GM19455 (cell line): ENCODE data around the gene LLGL2.
"Not testable (repeated sequence)": the region's sequence is repeated elsewhere in the genome, so short reads cannot be mapped to it uniquely, and the experiment has no call there.

ENCODE experiments used
- ATAC-seq: cut with Tn5 transposase; IDR thresholded peaks from one replicate; pipeline ENCODE4 v1.9.1; 2021; ENCODE audit not compliant: unreplicated experiment

The LLGL2 gene

DNA sequence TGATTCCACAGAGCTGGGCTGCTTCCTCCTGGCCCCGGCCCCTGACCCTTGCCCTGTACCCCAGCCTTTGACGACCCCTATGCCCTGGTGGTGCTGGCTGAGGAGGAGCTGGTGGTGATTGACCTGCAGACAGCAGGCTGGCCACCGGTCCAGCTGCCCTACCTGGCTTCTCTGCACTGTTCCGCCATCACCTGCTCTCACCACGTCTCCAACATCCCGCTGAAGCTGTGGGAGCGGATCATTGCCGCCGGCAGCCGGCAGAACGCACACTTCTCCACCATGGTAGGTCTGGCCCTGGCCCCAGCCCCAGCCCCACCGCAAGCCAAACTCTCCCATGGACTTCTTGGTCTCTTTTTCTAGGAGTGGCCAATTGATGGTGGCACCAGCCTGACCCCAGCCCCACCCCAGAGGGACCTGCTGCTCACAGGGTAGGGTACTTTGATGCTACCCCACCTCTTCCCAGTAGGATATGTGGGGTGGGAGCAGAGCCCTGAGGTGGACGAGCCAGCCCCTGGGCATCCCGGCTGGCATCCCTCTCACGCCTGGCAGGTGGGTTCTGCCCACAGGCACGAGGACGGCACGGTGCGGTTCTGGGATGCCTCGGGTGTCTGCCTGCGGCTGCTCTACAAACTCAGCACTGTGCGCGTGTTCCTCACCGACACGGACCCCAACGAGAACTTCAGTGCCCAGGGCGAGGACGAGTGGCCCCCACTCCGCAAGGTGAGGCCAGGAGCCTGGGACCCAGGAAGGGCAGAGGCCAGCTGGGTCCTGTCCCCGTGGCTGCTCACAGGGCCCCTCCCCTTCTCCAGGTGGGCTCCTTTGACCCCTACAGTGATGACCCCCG lies 43.1 kb downstream of the LLGL2 start:
- ATAC-seq: no peak

GRCh38 chr17:75570034-75570676 lies 44.7 kb downstream of the LLGL2 start:
- no peak for ATAC-seq

DNA sequence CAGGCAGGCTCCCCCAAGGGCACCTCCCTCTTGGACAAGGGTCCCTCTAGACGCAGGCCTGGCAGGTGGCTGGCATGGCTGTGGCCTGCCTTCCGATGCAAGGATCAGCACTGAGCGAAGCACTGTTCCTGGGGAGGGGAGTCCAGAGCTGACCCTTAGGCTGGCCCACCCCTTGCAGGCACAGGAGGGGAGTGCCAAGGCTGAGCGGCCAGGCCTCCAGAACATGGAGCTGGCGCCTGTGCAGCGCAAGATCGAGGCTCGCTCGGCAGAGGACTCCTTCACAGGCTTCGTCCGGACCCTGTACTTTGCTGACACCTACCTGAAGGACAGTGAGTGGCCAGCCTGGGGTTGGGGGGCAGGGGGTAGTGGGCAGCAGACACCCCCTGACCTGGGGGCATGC lies 45.3 kb downstream of the LLGL2 start:
- ATAC-seq: no peak

GRCh38 chr17:75571197-75571884 lies 45.8 kb downstream of the LLGL2 start:
- ATAC-seq: no peak

GRCh38 chr17:75571885-75572215 lies 46.4 kb downstream of the LLGL2 start:
- ATAC-seq: no peak

- no peak for ATAC-seq
These were observed 47.4 kb downstream of the LLGL2 start for GRCh38 chr17:75572713-75573539.

GRCh38 chr17:75573540-75573957 lies 48.1 kb downstream of the LLGL2 start:
- ATAC-seq: no peak

DNA sequence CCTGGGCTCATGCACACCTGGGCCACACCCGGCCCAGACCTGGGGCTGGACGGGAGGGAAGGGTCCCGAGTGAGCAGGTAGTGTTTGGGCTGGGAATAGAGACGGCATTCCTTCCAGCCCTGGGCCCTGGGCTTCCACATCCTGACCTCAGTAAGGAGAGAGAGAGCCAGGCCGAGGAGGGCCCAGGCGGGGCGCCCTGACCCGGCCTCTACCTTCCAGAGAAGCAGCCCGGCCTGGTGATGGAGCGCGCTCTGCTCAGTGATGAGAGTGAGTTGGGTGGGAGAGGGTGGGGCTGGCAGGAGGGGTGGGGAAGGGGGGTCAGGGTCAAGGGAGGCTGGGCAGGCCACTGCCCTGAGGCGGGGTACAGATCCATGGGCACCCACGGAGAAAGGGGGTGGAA lies 48.5 kb downstream of the LLGL2 start:
- no peak for ATAC-seq

DNA sequence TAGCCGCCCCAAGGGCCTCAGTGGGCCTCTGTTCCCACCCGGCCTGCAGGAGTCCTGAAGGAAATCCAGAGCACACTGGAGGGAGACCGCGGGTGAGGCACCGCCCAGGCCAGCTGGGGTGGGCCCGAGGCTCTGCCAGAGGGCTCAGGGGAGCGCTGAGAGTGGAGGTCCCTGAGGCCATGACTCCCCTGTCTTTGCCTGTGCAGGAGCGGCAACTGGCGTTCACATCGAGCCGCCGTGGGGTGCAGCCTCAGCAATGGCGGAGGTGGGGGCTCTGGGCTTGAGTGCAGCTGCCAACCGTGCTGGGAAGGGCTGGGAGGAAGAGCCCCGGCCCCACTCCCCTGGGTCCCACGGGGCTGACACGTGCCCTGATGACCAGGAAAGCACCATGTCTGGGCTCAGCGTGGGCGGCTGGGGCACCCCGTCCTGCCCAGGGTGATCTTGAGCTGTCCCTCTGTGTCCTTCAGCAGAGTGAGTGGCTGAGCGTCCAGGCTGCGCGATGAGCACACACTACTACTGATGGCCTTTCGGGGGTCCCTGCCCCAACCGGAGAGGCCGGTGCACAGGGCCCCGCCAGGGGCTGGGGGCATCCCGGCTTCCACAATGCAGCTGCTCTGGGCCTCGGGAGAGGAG lies 49.0 kb downstream of the LLGL2 start:
- no peak for ATAC-seq

DNA sequence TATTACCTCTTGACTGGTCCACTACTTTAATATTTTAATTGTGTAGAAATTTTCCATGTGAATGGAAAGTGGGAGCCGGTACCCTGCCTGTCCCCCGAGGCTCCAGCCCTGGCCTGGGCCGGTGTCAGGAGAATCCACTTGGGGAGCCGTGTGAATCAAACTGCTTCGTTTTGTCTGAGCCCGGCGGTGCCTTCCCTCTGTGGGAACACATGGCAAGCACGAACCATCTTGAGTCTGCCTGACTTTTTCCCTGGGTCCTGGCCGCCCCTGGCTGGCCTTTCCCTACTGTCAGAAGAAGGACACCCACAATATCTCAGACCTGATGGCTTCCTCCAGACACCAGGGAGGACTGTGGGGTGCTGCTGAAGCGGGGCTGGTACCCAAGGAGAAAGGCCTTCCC lies 49.7 kb downstream of the LLGL2 start:
- ATAC-seq: no peak

GRCh38 chr17:75575728-75576127 lies 50.2 kb downstream of the LLGL2 start:
- no peak for ATAC-seq

DNA sequence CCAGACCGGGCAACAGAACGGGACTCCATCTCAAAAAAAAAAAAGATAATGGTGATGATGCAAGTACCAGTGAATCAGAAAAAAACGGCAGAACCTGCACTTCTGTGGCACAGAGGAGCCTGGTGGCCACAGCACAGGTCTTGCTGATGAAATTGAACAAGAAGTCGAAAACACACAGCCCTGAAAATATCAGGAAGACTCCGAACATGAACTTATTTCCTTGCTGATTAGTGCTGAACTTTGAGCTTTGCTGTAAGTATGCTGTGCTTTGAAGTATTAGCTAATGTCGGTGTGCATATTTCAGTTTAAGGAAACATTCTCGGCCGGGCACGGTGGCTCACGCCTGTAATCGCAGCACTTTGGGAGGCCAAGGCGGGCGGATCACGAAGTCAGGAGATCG lies 51.2 kb downstream of the LLGL2 start:
- ATAC-seq: no peak

DNA sequence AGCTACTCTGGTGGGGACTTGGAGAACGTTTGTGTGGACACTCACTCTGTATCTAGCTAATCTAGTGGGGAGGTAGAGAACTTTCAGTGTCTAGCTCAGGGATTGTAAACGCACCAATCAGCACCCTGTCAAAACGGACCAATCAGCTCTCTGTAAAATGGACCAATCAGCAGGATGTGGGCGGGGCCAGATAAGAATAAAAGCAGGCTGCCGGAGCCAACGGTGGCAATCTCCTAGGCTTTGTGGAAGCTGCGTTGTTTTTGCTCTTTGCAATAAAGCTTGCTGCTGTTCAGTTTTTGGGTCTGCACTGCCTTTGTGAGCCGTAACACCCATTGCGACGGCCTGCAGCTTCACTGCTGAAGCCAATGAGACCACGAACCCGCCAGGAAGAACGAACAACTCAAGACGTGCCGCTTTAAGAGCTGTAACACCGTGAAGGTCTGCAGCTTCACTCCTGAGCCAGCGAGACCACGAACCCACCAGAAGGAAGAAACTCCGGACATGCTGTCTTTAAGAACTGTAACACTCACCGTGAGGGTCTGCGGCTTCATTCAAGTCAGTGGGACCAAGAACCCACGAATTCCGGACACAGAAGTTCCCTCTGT lies 55.7 kb downstream of the LLGL2 start:
- not testable (repeated sequence) for ATAC-seq

- not testable (repeated sequence) for ATAC-seq
These were observed 57.7 kb downstream of the LLGL2 start for GRCh38 chr17:75583197-75583596.

DNA sequence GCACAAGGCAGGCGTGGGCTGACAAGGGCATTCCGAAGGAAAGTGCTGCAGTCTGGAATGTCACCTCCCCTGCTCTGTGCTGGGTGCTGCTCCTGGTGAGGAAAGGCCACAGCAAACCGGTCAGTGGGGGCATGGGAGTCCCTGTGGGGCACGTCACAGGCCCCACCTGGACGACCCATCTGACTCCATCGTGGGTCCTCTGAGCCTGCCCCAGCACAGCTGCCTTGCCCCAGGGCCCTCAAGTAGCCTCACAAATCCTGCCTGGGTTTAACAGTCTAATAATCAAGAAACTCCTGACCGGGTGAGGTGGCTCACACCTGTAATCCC lies 59.3 kb downstream of the LLGL2 start:
- ATAC-seq: no peak

DNA sequence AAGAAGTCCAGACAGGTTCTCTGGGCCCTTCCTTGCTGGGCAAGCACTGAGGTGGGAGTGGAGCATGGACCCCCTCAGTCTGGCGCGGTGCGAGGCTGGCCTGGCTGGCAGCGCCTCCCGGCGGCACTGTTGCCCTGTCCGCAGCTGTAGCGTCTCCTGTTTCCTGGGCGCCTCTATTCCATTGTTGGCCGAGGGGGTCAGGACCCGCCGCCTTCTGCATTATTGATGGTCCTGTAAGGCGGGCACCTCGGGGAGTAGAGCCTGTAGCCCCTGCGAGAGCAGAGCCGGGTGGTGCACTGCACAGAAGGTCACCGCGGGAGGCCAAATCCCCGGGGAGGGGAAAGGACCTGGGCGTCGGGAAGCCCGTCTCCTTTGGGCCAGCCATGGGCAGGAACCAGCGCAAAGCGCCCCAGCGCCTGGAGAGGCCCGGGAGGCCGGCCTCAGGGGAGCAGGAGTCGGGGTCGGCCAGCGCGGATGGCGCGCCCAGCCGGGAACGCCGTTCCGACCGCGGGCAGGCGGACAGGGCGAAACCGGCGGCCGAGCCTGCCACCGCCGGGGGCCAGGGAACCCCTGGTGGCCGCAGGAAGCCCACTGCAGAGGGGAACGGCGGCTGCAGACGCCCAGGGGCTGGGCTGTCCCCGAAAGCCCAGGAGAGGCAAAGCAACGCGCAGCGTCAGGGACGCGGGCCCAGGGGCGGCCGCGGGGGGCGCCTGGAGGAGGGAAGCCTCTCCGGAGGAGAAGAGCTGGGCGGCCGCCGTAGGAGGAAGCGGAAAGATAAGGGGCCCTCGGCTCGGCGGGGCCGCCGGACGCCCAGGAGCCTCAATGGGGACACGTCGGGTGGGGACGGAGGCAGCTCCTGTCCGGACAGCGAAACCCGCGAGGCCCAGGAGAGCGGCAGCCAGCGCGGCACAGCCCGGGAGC lies 62.4 kb downstream of the LLGL2 start, which contains the start of gene MYO15B:
MYO15B (plus strand) TSS at position 126 of the 921 bp plus-strand sequence; CDS start at position 384, 258 bp downstream.
- no peak for ATAC-seq

- no peak for ATAC-seq
These were observed 63.1 kb downstream of the LLGL2 start for GRCh38 chr17:75588596-75589011.

GRCh38 chr17:75589012-75589918 lies 63.8 kb downstream of the LLGL2 start:
- peak; percentile 65 for ATAC-seq
